GM18951 (cell line): ENCODE data around the gene EHMT1.
"Not testable (repeated sequence)": the region's sequence is repeated elsewhere in the genome, so short reads cannot be mapped to it uniquely, and the experiment has no call there.

ENCODE experiments used
- POLR2A ChIP-seq: IDR thresholded peaks from 4 replicates; pipeline ENCODE4 v1.6.1; 2011; ENCODE audit warnings: mild to moderate bottlenecking; ENCODE audit not compliant: insufficient read length, insufficient read depth; ENCODE audit errors: extremely low read depth
- in situ Hi-C: fragments of 300-500 bp; cut with MboI; formaldehyde crosslinking; loops from one replicate; pipeline ENCODE4 v1.12.0; 2022; ENCODE audit warnings: low sequenced_read_pairs, mixed read lengths, inconsistent platforms; ENCODE audit not compliant: unreplicated experiment

The EHMT1 gene

DNA sequence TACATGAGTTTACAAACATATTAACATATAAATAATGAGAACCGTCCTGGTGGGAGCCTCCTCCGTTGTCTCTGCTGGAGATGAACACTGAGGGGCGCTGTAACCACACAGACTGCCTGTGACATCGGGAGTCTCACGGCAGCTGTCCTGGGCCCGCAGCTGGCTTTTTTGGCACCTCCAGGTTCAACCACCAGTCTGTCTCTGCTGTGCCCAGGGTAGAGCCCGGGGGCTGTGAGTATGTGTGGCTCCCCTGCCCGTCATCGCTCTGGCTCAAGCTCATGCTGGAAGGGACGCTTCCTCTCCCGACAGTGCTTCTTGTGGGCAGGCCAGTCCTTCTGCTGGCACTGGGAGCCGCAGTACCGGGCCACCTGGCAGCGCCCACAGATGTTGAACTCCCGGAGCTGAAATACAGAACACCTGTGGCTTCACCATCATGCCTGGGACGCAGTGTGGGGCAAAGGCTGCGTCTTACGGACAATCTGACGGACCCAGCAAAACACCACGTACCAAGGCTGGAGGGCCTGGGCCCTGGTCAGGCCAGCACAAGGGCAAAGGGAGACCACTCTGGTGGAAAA is 36.4 kb upstream of the EHMT1 start:
- in situ Hi-C loops = no loop called here
- TF ChIP-seq POLR2A = no peak

DNA sequence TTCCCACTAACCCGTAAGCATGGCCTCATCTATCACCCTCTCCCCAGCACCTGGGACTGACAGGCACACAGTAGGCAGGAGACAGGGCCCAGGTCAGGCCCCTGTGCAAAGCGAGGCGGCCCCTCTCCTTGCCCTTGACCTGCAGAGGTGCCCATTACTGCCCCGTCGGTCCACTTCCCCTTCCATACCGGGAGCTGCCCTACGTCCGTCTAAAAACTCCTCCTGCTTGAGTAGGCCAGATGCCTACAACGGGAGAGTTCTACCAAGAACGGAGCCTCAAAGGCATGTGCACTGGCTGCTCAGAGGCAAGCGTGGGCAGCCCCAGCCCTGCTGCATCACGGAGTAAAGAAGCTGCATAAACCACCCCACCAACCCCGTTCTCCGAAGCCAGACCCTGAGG is 35.5 kb upstream of the EHMT1 start:
- no peak for TF ChIP-seq POLR2A
- in situ Hi-C loops = no loop called here

DNA sequence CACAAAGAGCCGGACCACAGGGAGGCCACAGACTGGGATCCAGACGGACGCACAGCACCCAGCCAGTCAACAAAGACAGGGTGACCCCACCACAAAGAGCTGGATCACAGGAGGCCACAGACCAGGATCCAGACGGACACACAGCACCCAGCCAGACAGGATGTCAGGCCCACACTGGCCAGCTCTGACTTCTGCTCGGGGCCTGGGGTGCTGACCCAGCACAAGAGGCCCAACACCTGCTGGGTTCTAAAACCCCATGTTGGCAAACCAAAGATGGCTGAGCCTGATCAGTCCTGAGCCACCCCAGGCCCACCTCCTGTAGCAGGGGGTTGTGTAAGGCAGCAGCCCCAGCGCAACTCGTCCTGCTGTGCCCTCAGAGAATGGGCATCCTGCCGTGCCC is 34.8 kb upstream of the EHMT1 start:
- in situ Hi-C loops = no loop called here

DNA sequence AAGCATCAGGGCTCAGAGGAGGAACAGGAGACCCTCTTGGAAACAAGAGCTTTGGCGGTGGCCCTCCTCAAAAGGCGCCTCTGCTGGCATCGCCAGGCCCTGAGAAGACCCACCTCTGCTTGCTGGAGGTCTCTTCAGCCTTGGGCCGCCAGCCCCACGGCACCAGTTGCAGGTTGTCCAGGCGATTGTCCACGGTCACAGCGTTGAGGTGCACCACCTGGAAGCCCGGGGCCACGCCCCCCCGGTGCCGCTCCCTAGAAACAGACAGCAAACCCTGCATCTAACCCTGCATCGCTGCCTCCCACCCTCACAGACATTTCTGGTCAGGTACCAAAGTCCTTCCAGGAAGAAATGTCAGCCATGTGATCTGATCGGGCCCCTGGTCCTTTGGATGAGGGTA is 32.0 kb upstream of the EHMT1 start:
- in situ Hi-C loops = no loop called here
- TF ChIP-seq POLR2A = no peak

More for the DNA sequence above, 34.8 kb upstream of the EHMT1 start:
- no peak for TF ChIP-seq POLR2A

DNA sequence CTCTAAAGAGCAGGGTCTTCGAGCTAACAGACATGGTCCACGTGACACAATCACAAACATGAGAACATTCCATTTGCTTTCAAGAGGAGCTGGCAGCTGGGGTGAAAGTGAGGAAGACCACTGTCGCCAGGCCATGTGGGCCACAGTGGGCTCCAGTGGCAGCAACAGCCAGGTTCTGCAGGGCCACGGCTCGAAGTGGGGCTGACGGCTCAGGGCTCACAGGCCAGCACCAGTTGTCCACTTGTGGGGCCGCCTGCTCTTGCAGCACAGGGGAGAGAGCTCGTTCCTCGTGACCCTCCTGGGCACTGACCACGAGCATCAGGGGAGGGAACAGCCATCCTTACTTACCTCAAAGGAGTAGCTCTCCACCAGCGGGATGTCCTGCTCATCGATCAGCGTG is 30.5 kb upstream of the EHMT1 start:
- no peak for TF ChIP-seq POLR2A
- in situ Hi-C loops = no loop called here

DNA sequence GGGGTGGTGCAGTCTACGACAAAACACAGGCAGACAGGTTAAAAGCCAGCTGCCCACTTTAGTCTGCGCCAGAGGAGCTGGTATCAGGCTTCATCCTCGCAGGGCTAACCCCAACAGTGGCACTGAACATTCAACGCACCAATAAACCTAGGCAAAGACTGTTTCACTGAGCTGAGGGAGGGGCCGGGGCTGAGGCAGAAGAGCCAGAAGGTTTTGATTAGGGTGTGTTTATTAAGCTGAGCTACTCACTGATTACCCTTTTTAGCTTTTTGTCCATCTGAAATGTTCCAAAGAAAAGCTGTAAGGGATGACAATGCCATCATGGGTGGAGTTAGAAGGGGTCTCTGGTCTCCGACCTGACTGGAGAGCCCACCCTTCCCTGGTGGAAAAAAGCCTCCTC is 29.9 kb upstream of the EHMT1 start:
- in situ Hi-C loops = no loop called here
- TF ChIP-seq POLR2A = no peak

DNA sequence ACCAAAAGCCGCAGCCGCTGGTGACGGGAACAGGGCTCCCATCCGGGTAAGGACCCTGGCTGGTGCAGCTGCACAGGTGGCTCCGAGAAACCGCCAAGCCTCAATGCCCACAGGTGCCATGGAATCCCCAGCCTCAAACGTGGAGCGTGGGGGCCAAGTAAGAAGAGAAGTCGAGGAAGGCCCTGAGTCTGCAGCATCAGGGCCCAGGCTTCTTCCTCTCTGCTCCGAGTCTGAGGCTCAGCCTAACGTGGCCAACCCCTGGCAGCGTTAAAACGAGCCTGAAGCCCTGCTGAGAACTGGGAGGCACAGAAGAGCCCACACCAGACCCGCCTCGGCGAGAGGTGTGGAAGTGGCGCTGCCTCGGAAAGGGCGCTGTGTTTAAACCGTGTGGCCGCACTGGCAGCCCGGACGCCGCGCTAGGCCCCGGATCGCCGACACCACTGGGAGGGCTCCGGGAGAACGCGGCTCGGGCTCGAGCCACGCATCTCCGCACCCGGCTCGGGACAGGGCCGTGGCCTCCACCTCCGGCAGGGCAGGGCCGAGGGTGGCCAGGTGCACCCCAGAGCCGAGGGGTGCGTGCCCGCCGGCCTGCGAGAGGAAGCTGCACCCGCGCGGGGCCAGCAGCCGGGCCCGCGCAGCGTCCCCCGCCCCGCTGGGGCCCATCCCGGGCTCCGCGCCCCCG is 29.2 kb upstream of the EHMT1 start:
- TF ChIP-seq POLR2A = no peak
- in situ Hi-C loops = no loop called here

DNA sequence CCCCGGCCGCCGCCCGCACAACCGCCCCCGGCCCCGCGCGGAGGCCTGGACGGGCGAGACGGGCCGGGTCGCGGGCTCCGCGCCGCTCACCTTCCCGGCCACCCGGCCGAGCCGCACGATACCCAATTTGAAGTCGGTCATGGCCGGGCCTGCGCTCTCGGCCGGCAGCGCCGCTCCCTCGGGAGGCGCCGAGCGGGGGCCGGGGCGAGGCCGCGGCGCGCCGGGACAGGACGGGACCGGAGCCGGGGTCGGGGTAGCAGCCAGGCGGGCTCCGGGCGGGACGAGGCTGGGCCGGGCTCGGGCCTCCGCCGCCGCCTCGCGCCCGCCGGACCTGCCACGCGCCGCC is 28.7 kb upstream of the EHMT1 start:
- no peak for TF ChIP-seq POLR2A
- in situ Hi-C loops = no loop called here

DNA sequence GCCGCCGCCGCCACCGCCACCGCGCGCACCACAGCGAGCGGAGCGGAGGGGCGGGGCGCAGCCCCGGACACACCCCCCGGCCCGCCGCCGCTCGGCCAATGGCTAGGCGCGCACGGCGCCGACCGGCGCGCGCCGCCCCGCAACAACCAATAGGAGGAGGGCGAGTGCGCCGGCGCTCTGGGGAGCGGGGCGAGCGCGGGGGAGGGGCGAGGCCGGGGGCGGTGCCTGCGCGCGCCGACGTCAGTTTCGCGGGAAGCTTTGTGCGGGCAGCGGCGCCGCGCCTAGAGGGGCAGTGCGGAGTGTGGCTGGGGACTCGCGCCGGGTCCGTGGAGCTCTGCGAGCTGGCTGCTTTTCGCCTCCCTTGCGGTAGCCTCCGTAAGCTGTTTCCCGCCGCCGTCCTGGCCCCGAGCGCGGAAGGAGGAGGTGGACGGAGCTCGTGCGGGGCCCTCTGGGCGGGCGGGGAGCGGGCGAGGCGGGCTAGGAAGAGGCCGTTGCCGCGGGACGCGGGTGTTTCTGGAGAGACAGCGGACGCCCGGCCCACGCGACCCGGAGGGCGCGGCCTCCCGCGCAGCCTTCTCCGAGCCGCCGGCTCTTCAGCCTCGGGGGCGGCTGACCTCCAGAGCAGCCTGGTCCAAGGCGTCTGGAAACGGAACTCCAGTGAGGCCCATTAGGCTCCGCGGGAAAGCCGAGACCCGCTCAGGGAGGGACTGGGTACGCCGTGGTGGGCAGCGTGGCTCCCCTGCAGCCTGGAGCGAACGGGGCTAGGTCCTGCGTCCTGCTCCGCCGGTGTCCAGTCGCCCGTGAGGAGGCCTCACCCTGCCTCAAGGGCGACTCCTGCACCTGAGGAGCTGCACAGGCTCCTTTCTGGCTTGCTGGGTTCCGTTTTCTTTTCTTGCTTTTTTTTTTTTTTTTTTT is 28.1 kb upstream of the EHMT1 start, which contains the start of gene ZMYND19:
Gene ZMYND19 (minus strand): TSS at position 44 of the 915 bp plus-strand sequence. CDS start 249 bp downstream, outside the sequence.
- peak; percentile 67 for TF ChIP-seq POLR2A
- in situ Hi-C loops = no loop called here

DNA sequence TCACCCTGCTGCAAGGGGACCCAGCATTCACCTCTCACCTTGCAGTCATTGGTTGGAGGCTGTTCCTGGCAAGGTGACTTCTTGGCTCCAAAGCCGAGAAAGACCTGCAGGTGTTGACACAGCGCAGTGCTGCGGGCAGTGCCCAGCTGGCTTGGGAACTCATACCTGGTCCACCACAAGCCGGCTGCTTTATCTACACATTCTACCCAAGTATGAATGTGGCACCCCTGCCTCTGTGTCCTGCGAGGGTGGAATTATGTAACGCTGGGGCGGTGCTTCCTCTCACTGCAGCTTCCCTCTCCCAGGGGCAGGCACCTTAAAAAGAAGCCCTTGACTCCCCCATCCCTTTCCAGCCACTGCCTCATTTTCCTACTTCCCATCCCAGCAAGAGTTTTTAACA is 26.0 kb upstream of the EHMT1 start:
- TF ChIP-seq POLR2A = no peak
- in situ Hi-C loops = no loop called here

DNA sequence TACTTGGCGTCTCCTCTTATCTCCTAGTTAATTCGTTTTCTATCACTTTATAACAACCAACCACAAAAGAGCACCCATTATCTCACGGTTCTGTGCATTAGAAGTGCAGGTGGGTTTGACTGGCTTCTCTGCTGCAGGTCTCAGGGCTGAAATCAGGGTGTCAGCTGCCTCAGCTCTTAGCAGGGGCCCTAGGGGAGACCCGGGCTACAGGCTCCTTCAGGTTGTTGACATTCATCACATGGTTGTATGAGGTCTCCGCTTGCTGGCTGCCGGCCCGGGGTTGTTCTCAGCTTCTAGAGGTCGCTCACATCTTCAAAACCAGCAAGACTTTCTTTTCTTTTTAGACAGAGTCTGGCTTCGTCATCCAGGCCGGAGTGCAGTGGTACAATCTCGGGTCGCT is 25.6 kb upstream of the EHMT1 start:
- in situ Hi-C loops = no loop called here
- no peak for TF ChIP-seq POLR2A

DNA sequence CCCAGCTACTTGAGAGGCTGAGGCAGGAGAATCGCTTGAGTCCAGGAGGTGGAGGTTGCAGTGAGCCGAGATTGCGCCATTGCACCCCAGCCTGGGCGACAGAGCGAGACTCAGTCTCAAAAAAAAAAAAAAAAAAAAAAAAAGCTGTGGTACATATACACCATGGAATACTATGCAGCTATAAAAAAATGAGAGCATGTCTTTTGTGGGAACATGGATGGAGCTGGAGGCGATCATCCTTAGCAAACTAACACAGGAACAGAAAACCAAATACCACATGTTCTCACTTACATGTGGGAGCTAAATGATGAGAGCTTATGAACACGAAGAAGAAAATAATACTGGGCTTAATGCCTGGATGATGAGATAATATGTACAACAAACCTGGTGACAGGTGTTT is 22.2 kb upstream of the EHMT1 start:
- in situ Hi-C loops = not testable (repeated sequence)

DNA sequence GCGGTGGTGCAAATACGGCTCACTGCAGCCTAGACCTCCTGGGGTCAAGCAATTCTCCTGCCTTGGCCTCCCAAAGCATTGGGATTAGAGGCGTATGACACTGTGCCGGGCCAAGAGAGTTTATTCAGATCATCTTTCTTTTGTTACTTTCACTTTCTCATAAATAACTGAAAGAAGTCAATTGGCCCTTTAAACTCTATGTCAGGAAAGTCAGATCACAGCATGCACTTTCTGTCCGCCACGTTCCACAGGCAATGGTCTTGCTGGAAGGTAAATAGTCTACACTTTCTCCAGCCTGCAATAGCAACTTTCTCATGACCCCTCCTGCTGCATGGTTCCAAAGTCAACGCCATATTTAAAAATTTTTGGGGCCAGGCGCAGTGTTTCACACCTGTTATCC is 19.9 kb upstream of the EHMT1 start:
- in situ Hi-C loops = no loop called here
- no peak for TF ChIP-seq POLR2A

DNA sequence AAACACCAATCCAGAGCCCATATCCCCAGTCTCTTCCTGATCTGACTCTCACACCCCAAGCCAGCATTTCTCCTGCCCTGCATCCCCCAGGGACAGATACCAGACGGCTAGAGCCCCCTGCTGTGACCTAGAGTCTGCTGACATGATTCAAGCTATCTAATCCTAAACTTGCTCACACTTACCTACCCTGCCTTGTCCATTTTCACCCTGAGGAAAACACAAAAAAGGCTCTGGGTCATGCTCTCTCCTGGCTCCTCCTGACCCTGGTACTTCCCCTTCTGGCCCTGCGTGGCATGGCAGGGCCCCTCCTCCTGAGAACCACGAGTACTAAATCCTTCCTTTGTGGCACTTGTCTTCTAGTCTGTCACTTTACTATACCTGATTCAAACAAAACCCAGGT is 16.1 kb upstream of the EHMT1 start:
- in situ Hi-C loops = no loop called here
- no peak for TF ChIP-seq POLR2A
